ENCODE measurements around the gene ADRA2B.

DNA sequence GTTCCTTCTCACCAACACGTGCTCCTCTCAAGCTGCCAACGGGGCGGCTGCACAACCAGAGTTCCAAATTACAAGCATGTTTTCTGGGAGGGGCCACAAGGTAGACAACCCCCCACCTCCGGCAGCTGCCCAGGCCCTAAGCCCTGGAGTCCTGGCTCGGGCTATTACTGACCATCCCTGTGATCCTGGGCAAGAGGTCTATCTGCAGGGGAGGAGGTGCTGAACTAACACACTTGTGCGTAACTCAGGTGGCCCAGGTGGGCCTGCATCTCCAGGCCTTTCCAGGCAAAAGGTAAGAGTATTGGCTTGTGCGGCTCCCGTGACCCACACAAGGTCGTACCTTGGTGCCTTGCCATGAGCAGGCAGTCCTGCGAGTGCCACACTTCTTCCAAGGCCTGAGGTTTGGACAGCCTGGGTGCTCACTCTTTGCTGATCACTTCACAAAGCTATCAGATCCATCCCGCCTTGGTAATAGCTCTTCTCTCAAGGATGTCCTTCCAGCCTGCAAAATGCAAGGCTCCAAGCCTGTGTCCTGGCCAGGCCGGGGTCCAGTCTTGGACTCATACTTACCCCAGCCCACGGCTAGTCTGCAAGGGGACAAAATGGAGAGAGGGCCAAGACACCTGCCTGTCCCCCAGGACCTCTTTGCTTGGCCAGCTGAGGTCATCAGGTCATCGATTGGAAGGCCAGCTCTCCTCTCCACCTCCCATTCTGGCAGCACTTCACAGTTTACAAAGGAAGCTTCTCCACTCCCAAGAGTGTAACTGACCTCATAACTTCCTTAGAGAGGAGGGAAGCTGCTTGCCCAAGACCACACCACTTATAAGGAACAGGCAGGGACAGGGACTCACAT lies 33.9 kb downstream of the ADRA2B start:
- TF ChIP-seq EZH2 (IDR thresholded peaks at IDR 0.05; ENCODE audit: insufficient read depth, poor library complexity, severe bottlenecking) (no peak), EZH2phosphoT487 (IDR thresholded peaks at IDR 0.05; ENCODE audit: insufficient read depth, low read depth) (no peak)
